BLaER1 treated with 17β-estradiol and CSF1 and Interleukin-3, amounts not matched to agents 10 nM and 100 nM (cell line): ENCODE results near the gene SCCPDH.
A peak's percentile ranks its signal among the peaks of the same experiment; 100 is the strongest.
"Not testable (repeated sequence)": the region's sequence is repeated elsewhere in the genome, so short reads cannot be mapped to it uniquely, and the experiment has no call there.

Experiments used
- H3K27ac ChIP-seq, 11 experiments: shearing (Covaris generic); formaldehyde crosslinking; 2 replicates each; pipeline ENCODE4 v1.8.1; 2022
- H3K27me3 ChIP-seq, 11 experiments: shearing (Covaris generic); formaldehyde crosslinking; 2 replicates each; pipeline ENCODE4 v1.8.1; 2022
- H3K36me3 ChIP-seq, 11 experiments: shearing (Covaris generic); formaldehyde crosslinking; 2 replicates each; pipeline ENCODE4 v1.8.1; 2022
- H3K4me1 ChIP-seq, 10 experiments: shearing (Covaris generic); formaldehyde crosslinking; 2 replicates each; pipeline ENCODE4 v1.8.1; 2022
- H3K4me2 ChIP-seq, 11 experiments: shearing (Covaris generic); formaldehyde crosslinking; 2 replicates each; pipeline ENCODE4 v1.8.1; 2022
- H3K4me3 ChIP-seq, 10 experiments: shearing (Covaris generic); formaldehyde crosslinking; 2 replicates each; pipeline ENCODE4 v1.8.1; 2022
- H3K9ac ChIP-seq, 11 experiments: shearing (Covaris generic); formaldehyde crosslinking; 2 replicates each; pipeline ENCODE4 v1.8.1; 2022
- H3K9me3 ChIP-seq, 11 experiments: shearing (Covaris generic); formaldehyde crosslinking; replicated peaks in 1 of 11; 2 replicates each; pipeline ENCODE4 v1.8.1; 2022
- H4K20me1 ChIP-seq, 11 experiments: shearing (Covaris generic); formaldehyde crosslinking; 2 replicates each; pipeline ENCODE4 v1.8.1; 2022
- Cebpa-rat ChIP-seq, 11 experiments: shearing (Covaris generic); IDR thresholded peaks; 2 replicates each; pipeline ENCODE4 v1.8.1; 2022

SCCPDH gene

DNA sequence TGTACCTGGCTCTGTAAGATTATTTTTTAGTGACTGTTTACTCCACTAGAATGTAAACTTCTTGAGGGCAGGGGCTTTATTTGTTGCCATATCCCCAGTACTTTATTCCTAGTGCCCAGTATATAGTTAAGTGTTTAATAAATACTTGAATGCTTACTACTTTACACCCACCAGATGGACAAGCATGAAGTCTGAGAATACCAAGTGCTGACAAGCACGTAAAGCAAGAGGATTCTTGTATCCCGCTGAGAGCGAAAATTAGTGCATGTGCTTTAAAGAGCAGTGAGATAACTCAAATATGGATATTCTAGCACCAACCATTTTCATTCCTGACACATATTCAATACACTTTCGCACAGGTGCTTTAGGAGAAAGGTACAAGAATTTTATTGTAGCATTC is 1.5 kb upstream of the SCCPDH start:
- Histone ChIP-seq H3K36me3 (peaks cover 10 to 12% (median 11%) of the 10 kb centered on the region in 11 experiments), H3K27me3 (no peaks in the 10 kb centered on the region), H3K9me3 (peaks cover 19 to 40% (median 35%) of the 10 kb centered on the region in 11 experiments), H3K27ac (no peak overlapping the region), H4K20me1 (no peaks in the 10 kb centered on the region), H3K4me1 (peaks cover 18 to 26% (median 23%) of the 10 kb centered on the region in 10 experiments), H3K4me3 (no peak overlapping the region), H3K9ac (no peak overlapping the region), H3K4me2 (peak overlapping the region in 3 of 11 experiments; percentile 80 to 94 (median 91); a peak in 2 of 22 replicates)
- TF ChIP-seq Cebpa-rat (IDR thresholded peaks at IDR 0.05): no peak

DNA sequence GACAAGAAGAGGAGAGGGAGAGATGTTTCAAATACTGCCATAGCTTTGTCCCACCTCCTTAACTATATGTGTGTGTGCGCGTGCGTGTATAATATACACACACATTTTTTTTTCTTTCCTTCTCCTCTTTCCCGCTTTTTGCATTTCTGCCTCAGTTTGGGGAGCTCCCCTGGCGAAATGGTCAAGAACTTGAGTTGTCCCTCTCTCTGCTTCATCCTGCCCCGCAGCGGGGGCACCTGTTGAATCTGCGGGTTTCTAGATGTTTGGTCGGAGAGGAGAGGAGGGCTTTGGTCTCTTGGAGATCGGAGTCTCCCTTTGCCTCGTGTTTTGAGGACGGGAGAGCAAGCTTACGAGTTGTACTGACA is 504 bp downstream of the SCCPDH start:
- H3K9ac ChIP-seq: peak overlapping the region; percentile 88 to 97 (median 94)
- H3K4me1 ChIP-seq: peaks cover 18 to 33% (median 23%) of the 10 kb centered on the region in 10 experiments
- H3K27ac ChIP-seq: peak overlapping the region; percentile 72 to 96 (median 93)
- H3K27me3 ChIP-seq: no peaks in the 10 kb centered on the region
- no peaks in the 10 kb centered on the region for H4K20me1 ChIP-seq
- H3K4me2 ChIP-seq: peak overlapping the region; percentile 80 to 96 (median 93)
- H3K36me3 ChIP-seq: peaks cover 30 to 32% (median 31%) of the 10 kb centered on the region in 11 experiments
- peaks cover 36 to 53% (median 52%) of the 10 kb centered on the region in 11 experiments for H3K9me3 ChIP-seq
- no peak for TF ChIP-seq Cebpa-rat (IDR thresholded peaks at IDR 0.05)
- peak overlapping the region; percentile 78 to 93 (median 86) for H3K4me3 ChIP-seq

DNA sequence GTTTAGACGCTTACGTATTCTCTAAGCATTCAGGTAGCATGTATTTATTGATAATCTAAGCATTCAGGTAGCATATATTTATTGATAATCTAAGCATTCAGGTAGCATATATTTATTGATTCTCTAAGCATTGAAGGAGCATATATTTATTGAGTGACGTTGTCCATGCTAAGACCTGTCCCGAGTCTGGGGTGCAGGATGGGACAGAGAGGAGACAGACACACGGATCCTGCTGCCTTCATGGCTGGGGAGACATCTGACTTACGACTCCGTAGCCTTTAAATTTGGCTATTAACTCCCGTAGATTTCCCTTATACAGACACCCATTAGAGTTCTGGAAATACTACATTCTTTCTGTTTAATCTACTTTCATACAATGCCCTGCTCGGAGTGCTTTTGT is 982 bp downstream of the SCCPDH start:
- H3K4me1 ChIP-seq: peaks cover 18 to 33% (median 23%) of the 10 kb centered on the region in 10 experiments
- H3K4me3 ChIP-seq: peak overlapping the region; percentile 78 to 93 (median 86)
- H3K36me3 ChIP-seq: peaks cover 34 to 37% (median 36%) of the 10 kb centered on the region in 11 experiments
- no peaks in the 10 kb centered on the region for H4K20me1 ChIP-seq
- H3K27me3 ChIP-seq: no peaks in the 10 kb centered on the region
- peaks cover 36 to 53% (median 52%) of the 10 kb centered on the region in 11 experiments for H3K9me3 ChIP-seq
- H3K9ac ChIP-seq: peak overlapping the region; percentile 88 to 97 (median 94)
- peak overlapping the region; percentile 72 to 96 (median 93); a peak in 21 of 22 replicates for H3K27ac ChIP-seq
- no peak for TF ChIP-seq Cebpa-rat (IDR thresholded peaks at IDR 0.05)
- peak overlapping the region; percentile 80 to 96 (median 93) for H3K4me2 ChIP-seq

DNA sequence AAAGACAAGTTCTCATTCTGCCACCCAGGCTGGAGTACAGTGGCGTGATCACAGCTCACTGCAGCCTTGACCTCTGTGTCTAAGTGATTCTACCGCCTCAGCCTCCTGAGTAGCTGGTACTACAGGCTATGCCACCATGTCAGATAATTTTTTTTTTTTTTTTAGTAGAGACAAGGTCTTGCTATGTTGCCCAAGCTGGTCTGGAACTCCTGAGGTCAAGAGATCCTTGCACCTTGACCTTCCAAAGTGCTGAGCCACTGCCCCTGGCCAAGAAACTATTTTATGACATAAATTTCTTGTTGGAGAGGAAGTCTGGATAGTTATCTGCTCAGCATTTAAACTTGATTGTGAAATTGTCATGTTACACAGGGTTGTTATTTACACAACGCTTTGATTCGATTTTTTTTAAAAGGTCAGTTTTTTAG is 2.1 kb downstream of the SCCPDH start:
- Histone ChIP-seq H3K27me3 (no peaks in the 10 kb centered on the region), H3K9ac (peak overlapping the region; percentile 88 to 97 (median 94)), H3K4me1 (peaks cover 18 to 33% (median 23%) of the 10 kb centered on the region in 10 experiments), H3K4me2 (peak overlapping the region; percentile 80 to 96 (median 93)), H3K4me3 (peak overlapping the region; percentile 78 to 93 (median 86)), H4K20me1 (no peaks in the 10 kb centered on the region), H3K36me3 (peaks cover 45 to 48% (median 47%) of the 10 kb centered on the region in 11 experiments), H3K27ac (peak overlapping the region; percentile 72 to 96 (median 93)), H3K9me3 (peaks cover 39 to 55% (median 54%) of the 10 kb centered on the region in 11 experiments)
- no peak for TF ChIP-seq Cebpa-rat (IDR thresholded peaks at IDR 0.05)

DNA sequence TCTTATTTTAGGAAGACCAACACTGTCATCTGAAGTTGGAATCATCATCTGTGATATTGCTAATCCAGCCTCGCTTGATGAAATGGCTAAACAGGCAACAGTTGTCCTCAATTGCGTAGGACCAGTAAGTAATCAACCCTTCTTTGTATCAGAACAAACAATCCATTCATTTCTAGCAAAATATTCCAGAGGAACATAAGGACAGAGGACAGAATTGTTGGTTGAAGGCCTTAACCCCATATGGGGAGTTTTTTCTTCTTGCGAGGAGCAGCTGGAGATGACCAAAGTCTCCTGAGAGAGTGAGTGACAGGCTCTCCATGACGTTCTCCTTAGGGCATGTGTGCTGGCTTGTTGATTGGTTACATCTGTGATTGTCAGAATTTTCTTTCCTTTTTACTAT is 2.7 kb downstream of the SCCPDH start:
- peaks cover 18 to 33% (median 23%) of the 10 kb centered on the region in 10 experiments for H3K4me1 ChIP-seq
- H3K27me3 ChIP-seq: no peaks in the 10 kb centered on the region
- H3K9me3 ChIP-seq: peaks cover 45 to 55% (median 53%) of the 10 kb centered on the region in 11 experiments
- peak overlapping the region; percentile 80 to 96 (median 93); a peak in 21 of 22 replicates for H3K4me2 ChIP-seq
- H3K27ac ChIP-seq: peak overlapping the region; percentile 72 to 96 (median 93); a peak in 21 of 22 replicates
- no peak for TF ChIP-seq Cebpa-rat (IDR thresholded peaks at IDR 0.05)
- H4K20me1 ChIP-seq: no peaks in the 10 kb centered on the region
- H3K9ac ChIP-seq: peak overlapping the region; percentile 88 to 97 (median 94); a peak in 17 of 22 replicates
- peaks cover 51 to 54% (median 53%) of the 10 kb centered on the region in 11 experiments for H3K36me3 ChIP-seq
- H3K4me3 ChIP-seq: peak overlapping the region in 4 of 10 experiments; percentile 79 to 90 (median 84); a peak in 6 of 20 replicates

DNA sequence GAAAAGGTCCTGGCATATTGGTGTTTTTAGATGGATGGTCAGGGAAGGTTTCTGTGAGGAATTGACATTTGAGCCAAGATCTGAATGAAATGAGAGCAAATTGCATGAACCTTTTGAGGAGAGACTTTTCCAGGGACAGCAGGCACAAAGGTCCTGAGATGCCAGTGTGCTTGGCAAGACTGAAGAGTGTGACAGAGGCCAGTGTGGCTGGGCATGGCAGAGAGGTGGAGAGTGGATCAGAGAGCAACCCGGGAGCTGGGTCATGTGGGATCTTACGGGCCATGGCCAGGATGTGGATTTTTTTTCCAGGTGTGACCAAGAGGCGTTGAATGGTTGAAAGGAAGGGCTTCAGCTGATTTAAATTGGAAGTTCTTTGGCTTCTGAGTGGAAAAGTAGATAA is 3.4 kb downstream of the SCCPDH start:
- H3K4me2 ChIP-seq: peak overlapping the region in 5 of 11 experiments; percentile 0 to 94 (median 35); a peak in 10 of 22 replicates
- TF ChIP-seq Cebpa-rat (IDR thresholded peaks at IDR 0.05): no peak
- H3K27me3 ChIP-seq: no peaks in the 10 kb centered on the region
- H4K20me1 ChIP-seq: no peaks in the 10 kb centered on the region
- H3K9ac ChIP-seq: no peak overlapping the region
- peak overlapping the region in 4 of 11 experiments; percentile 16 to 96 (median 93); a peak in 5 of 22 replicates for H3K27ac ChIP-seq
- peaks cover 18 to 33% (median 23%) of the 10 kb centered on the region in 10 experiments for H3K4me1 ChIP-seq
- peak overlapping the region in 6 of 10 experiments; percentile 10 to 90 (median 28); a peak in 4 of 20 replicates for H3K4me3 ChIP-seq
- peaks cover 59 to 61% (median 60%) of the 10 kb centered on the region in 11 experiments for H3K36me3 ChIP-seq
- peaks cover 45 to 58% (median 51%) of the 10 kb centered on the region in 11 experiments for H3K9me3 ChIP-seq

DNA sequence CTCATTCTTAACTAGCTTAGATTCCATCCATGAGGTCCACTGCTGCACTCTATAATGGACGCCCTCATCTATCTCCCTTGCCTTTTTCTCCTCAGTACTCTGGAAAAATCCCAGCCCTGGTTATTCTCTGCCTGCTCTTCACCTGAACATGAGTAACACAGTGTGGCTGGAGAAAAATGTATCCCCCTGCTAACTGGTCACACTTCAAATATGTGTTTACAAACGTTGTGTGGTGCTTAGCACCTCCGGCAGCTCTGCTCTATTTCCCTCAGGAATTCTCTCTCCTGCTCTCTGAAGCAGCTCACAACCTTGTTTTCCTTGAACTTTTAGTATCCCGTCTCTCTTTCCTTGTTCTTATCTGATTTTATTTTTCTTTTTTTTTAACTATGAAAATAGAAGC is 4.1 kb downstream of the SCCPDH start:
- TF ChIP-seq Cebpa-rat (IDR thresholded peaks at IDR 0.05): no peak
- H3K4me2 ChIP-seq: peak overlapping the region in 2 of 11 experiments; percentile 4 to 80; a peak in 1 of 22 replicates
- H4K20me1 ChIP-seq: no peaks in the 10 kb centered on the region
- H3K27ac ChIP-seq: peak overlapping the region in 1 of 11 experiments; percentile 16; a peak in 1 of 22 replicates
- peaks cover 17 to 31% (median 22%) of the 10 kb centered on the region in 10 experiments for H3K4me1 ChIP-seq
- H3K27me3 ChIP-seq: no peaks in the 10 kb centered on the region
- H3K4me3 ChIP-seq: peak overlapping the region in 4 of 10 experiments; percentile 3 to 90 (median 18); a peak in 4 of 20 replicates
- no peak overlapping the region for H3K9ac ChIP-seq
- peaks cover 45 to 58% (median 51%) of the 10 kb centered on the region in 11 experiments for H3K9me3 ChIP-seq
- H3K36me3 ChIP-seq: peaks cover 66 to 68% (median 67%) of the 10 kb centered on the region in 11 experiments

DNA sequence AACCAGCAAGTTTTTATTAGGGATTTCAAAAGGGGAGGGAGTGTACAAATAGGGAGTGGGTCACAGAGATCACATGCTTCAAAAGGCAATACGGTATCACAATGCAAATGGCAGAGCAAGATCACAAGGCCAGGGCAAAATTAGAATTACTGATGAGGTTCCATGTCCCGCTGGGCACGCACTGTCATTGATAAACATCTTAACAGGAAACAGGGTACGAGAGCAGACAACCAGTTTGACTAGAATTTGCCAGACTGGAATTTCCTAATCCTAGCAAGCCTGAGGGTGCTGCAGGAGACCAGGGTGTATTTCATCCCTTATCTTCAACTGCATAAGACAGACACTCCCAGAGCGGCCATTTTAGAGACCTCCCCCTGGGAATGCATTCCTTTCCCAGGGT is 4.8 kb downstream of the SCCPDH start:
- Histone ChIP-seq H3K4me3 (peak overlapping the region in 2 of 10 experiments; percentile 18 to 19; a peak in 2 of 20 replicates), H3K9me3 (peaks cover 45 to 63% (median 52%) of the 10 kb centered on the region in 11 experiments), H3K36me3 (peaks cover 73 to 76% (median 74%) of the 10 kb centered on the region in 11 experiments), H3K4me1 (peaks cover 13 to 27% (median 17%) of the 10 kb centered on the region in 10 experiments)
- H3K9ac ChIP-seq, H4K20me1 ChIP-seq, H3K27ac ChIP-seq, H3K4me2 ChIP-seq, H3K27me3 ChIP-seq: not testable (repeated sequence)

DNA sequence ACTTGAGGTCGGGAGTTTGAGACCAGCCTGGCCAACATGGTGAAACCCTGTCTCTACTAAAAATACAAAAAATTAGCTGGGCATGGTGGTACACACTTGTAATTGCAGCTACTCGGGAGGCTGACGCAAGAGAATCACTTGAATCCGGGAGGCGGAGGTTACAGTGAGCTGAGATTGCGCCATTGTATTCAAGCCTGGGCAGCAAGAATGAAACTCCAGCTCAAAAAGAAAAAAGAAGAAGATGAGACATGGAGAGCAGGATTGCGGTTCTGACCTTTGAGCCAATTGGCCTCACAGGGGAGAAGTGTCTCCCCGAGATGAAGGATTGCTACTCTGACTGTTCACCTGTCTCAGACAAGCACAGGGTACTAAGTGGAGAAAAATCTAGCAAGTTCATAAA is 6.6 kb downstream of the SCCPDH start:
- no peak overlapping the region for H3K4me2 ChIP-seq
- H3K27me3 ChIP-seq: no peaks in the 10 kb centered on the region
- peaks cover 12 to 25% (median 13%) of the 10 kb centered on the region in 10 experiments for H3K4me1 ChIP-seq
- TF ChIP-seq Cebpa-rat (IDR thresholded peaks at IDR 0.05): peak in 3 of 11 experiments; percentile 13 to 51 (median 25); a peak in 1 of 22 replicates
- no peak overlapping the region for H3K4me3 ChIP-seq
- H4K20me1 ChIP-seq: no peaks in the 10 kb centered on the region
- H3K9me3 ChIP-seq: peaks cover 45 to 67% (median 53%) of the 10 kb centered on the region in 11 experiments
- H3K36me3 ChIP-seq: peaks cover 91 to 94% (median 92%) of the 10 kb centered on the region in 11 experiments
- no peak overlapping the region; a peak in 1 of 22 replicates for H3K27ac ChIP-seq
- no peak overlapping the region for H3K9ac ChIP-seq

DNA sequence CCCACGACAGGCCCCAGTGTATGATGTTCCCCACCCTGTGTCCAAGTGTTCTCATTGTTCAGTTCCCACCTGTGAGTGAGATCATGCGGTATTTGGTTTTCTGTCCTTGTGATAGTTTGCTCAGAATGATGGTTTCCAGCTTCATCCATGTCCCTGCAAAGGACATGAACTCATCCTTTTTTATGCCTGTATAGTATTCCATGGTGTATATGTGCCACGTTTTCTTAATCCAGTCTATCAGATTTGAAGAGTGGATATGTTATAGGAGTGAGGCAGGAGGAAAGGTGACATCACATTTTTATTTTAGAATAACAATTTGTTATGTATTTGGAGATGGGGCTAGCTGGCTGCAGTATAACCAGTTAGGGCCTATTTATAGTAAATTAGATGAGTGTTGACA is 7.7 kb downstream of the SCCPDH start:
- H3K4me3 ChIP-seq, H3K4me2 ChIP-seq, H3K27ac ChIP-seq, H4K20me1 ChIP-seq, H3K9ac ChIP-seq, H3K27me3 ChIP-seq: not testable (repeated sequence)
- Histone ChIP-seq H3K4me1 (peaks cover 2 to 18% (median 5%) of the 10 kb centered on the region in 10 experiments), H3K9me3 (peaks cover 45 to 69% (median 57%) of the 10 kb centered on the region in 11 experiments), H3K36me3 (peaks cover 100% of the 10 kb centered on the region in 11 experiments)
